Measurements from ENCODE around the gene SDR42E2. TPM values are rescaled to one million over a fixed set of nuclear protein-coding genes. Genes with fewer than 3 reads are reported as not detected.

SDR42E2 gene
- total and polyA plus RNA-seq, 10 of the 15 experiments (the other 5 are each of a cell fraction or from before 2014, with no cell fraction given) = 0.01 to 0.09 (median 0.08) TPM; not detected in 4

- intact Hi-C loops (cut with micrococcal nuclease; ENCODE audit: unreplicated experiment) = no loop called here
- RAD21 ChIA-PET (ENCODE audit: unreplicated experiment) = no interaction called here
- H3K27ac ChIP-seq (ENCODE audit: control insufficient read depth, insufficient read depth) = no peak overlapping the region
- H3K4me2 ChIP-seq (ENCODE audit: control insufficient read depth, insufficient read depth) = no peak overlapping the region
- H3K9me3 ChIP-seq (replicated peaks; ENCODE audit: control insufficient read depth, insufficient read depth, low read length) = no peaks in the 10 kb centered on the region
- no peaks in the 10 kb centered on the region for H3K79me2 ChIP-seq (ENCODE audit: control insufficient read depth, insufficient read depth, low read length)
- SMC1A ChIA-PET (ENCODE audit: uncharacterized antibody, unreplicated experiment) = interaction anchor here (0.7 kb wide), 1 partner anchor 61 kb away, joined by 3 read pairs; no protein-coding TSS in a partner anchor
- H3K27me3 ChIP-seq (replicated peaks in 1 of 2; ENCODE audit: control insufficient read depth in 2 of 2, insufficient read depth in 2 of 2, low read length in 1 of 2) = no peaks in the 10 kb centered on the region
- DNase-seq (ENCODE audit: low read depth, low spot score) (no peak), FAIRE-seq (no peak), ATAC-seq (no peak)
- no peak overlapping the region for H3K4me3 ChIP-seq
- WGBS (ENCODE audit: insufficient coverage, insufficient replicate concordance, low lambda C conversion rate, missing lambda C conversion rate) = 58% methylated on average over 2 of the region's 2 CpGs
- no peak overlapping the region for H2AFZ ChIP-seq (ENCODE audit: control insufficient read depth, low read depth, low read length)
- TF ChIP-seq RBBP5 (conservative IDR thresholded peaks at IDR 0.05) = no peak
- no peak for TF ChIP-seq POLR2AphosphoS5 (IDR thresholded peaks at IDR 0.05; ENCODE audit: low read length)
- no peak for TF ChIP-seq TBL1XR1 (IDR thresholded peaks at IDR 0.05; ENCODE audit: low read depth, low read length)
- no peak for TF ChIP-seq POLR2A (IDR thresholded peaks at IDR 0.05; ENCODE audit: low read depth, low read length)
- TF ChIP-seq EED (IDR thresholded peaks at IDR 0.05; ENCODE audit: low read depth) = no peak
- no peak for TF ChIP-seq HDAC6 (IDR thresholded peaks at IDR 0.05; ENCODE audit: unreplicated experiment)
- TF ChIP-seq CEBPZ (IDR thresholded peaks at IDR 0.05; ENCODE audit: low read depth, low read length) = no peak
- no peak for TF ChIP-seq CEBPB (IDR thresholded peaks at IDR 0.05; ENCODE audit: borderline replicate concordance in 1 of 2, low read depth in 2 of 2, low read length in 2 of 2)
- TF ChIP-seq SMC3 (IDR thresholded peaks at IDR 0.05; ENCODE audit: borderline replicate concordance, low read length) = no peak
- TF ChIP-seq CHD4 (IDR thresholded peaks at IDR 0.05) = no peak
- TF ChIP-seq MEF2B (IDR thresholded peaks at IDR 0.05; ENCODE audit: partially characterized antibody, poor library complexity, severe bottlenecking) = no peak
- TF ChIP-seq SIX5 (IDR thresholded peaks at IDR 0.05; ENCODE audit: low read depth, low read length, severe bottlenecking) = no peak
- TF ChIP-seq NFIC (IDR thresholded peaks at IDR 0.05; ENCODE audit: low read depth, low read length) = no peak
- TF ChIP-seq MAX (IDR thresholded peaks at IDR 0.05; ENCODE audit: low read depth, low read length) = no peak
- no peak for TF ChIP-seq RELB (IDR thresholded peaks at IDR 0.05; ENCODE audit: low read depth)
- no peak for TF ChIP-seq RFX5 (IDR thresholded peaks at IDR 0.05; ENCODE audit: low read depth, low read length)
- no peak for TF ChIP-seq ZNF384 (IDR thresholded peaks at IDR 0.05; ENCODE audit: borderline replicate concordance, low read depth, low read length)
- no peak for TF ChIP-seq ZBTB4 (CRISPR knock-in tag; IDR thresholded peaks at IDR 0.05)
- H3K9ac ChIP-seq (ENCODE audit: control insufficient read depth, insufficient read depth, low read length) = no peak overlapping the region
- no peaks in the 10 kb centered on the region for H3K36me3 ChIP-seq (ENCODE audit: control insufficient read depth in 2 of 2, insufficient read depth in 2 of 2, low read length in 1 of 2)
- in situ Hi-C loops (cut with MboI) = no loop called here
- CTCF ChIA-PET = no interaction called here
- H4K20me1 ChIP-seq (ENCODE audit: control insufficient read depth, insufficient read depth) = no peaks in the 10 kb centered on the region
- no TSS peak for BruUV-seq (replicated peaks)
- H3K4me1 ChIP-seq (ENCODE audit: control insufficient read depth, insufficient read depth, low read length) = no peaks in the 10 kb centered on the region
- POLR2A ChIA-PET = no interaction called here
These were observed 44.7 kb upstream of the SDR42E2 start for GRCh38 chr16:22117609-22118008.

Data from GM12878 (cell line).